Measurements from ENCODE around the gene SPACA9.

DNA sequence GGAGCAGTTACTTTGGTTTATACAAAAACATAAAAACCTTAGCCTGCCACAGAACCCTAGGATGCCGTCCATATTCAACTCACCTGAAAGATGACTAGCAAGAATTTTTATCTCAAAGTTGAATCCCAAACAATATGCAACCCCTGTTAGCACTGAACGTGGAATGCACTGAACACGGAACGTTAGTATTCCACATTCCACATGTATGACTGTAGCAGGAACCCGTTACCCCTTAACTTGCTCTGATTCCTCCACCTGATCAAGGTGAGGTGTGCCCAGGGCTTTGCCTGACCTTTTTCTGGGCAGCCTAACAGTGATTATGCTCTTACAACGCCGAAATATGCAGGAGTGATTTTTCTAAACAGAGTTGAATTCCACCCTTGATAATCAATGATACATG lies 44.4 kb upstream of the SPACA9 start:
- TF ChIP-seq, protein P1, sequence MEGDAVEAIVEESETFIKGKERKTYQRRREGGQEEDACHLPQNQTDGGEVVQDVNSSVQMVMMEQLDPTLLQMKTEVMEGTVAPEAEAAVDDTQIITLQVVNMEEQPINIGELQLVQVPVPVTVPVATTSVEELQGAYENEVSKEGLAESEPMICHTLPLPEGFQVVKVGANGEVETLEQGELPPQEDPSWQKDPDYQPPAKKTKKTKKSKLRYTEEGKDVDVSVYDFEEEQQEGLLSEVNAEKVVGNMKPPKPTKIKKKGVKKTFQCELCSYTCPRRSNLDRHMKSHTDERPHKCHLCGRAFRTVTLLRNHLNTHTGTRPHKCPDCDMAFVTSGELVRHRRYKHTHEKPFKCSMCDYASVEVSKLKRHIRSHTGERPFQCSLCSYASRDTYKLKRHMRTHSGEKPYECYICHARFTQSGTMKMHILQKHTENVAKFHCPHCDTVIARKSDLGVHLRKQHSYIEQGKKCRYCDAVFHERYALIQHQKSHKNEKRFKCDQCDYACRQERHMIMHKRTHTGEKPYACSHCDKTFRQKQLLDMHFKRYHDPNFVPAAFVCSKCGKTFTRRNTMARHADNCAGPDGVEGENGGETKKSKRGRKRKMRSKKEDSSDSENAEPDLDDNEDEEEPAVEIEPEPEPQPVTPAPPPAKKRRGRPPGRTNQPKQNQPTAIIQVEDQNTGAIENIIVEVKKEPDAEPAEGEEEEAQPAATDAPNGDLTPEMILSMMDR (IDR thresholded peaks at IDR 0.05): no peak
- no peak for TF ChIP-seq POLR2A (IDR thresholded peaks at IDR 0.05)
